ENCODE measurements around the gene PLEKHG4B.
"Not testable (repeated sequence)": the region's sequence is repeated elsewhere in the genome, so short reads cannot be mapped to it uniquely, and the experiment has no call there.

PLEKHG4B gene

GRCh38 chr5:234450-234849 lies 142.5 kb downstream of the PLEKHG4B start:
- no peak for DNase-seq

GRCh38 chr5:235527-235926 lies 143.6 kb downstream of the PLEKHG4B start:
- not testable (repeated sequence) for DNase-seq

- DNase-seq, result not testable (repeated sequence)
Measured at GRCh38 chr5:237931-238330, 146.0 kb downstream of the PLEKHG4B start.

Data from activated CD4-positive, alpha-beta T cell treated with anti-CD3 and anti-CD28 coated beads, Interleukin-2, amount 50 U/mL, for 48 hours (primary cell).